SK-N-SH treated with all-trans-retinoic acid at 6 μM for 48 hours (cell line): ENCODE measurements around the gene ZNF428.

ENCODE experiments used
- ARNTL ChIP-seq: fragments of 450-650 bp; formaldehyde crosslinking; IDR thresholded peaks from 2 replicates; pipeline ENCODE4 v1.5.0; 2020; ENCODE audit warnings: low read depth, mild to moderate bottlenecking, moderate library complexity, borderline replicate concordance
- CREB5 ChIP-seq: fragments of 250-450 bp; sonication (Bioruptor Pico); IDR thresholded peaks from 2 replicates; pipeline ENCODE4 v1.5.1; 2020; ENCODE audit warnings: low read depth, mild to moderate bottlenecking, moderate library complexity
- GLIS3 ChIP-seq: fragments of 250-450 bp; sonication (Bioruptor Pico); IDR thresholded peaks from 2 replicates; pipeline ENCODE4 v1.5.0; 2020; ENCODE audit warnings: mild to moderate bottlenecking, moderate library complexity
- PATZ1 ChIP-seq: fragments of 250-450 bp; sonication (Bioruptor Pico); IDR thresholded peaks from 2 replicates; pipeline ENCODE4 v1.8.0; 2020; ENCODE audit warnings: mild to moderate bottlenecking, moderate library complexity, borderline replicate concordance
- SNAI2 ChIP-seq: fragments of 250-450 bp; sonication (Bioruptor Pico); IDR thresholded peaks from 2 replicates; pipeline ENCODE4 v1.5.0; 2020; ENCODE audit warnings: mild to moderate bottlenecking, moderate library complexity
- ZFP3 ChIP-seq: fragments of 250-450 bp; sonication (Bioruptor Pico); IDR thresholded peaks from 2 replicates; pipeline ENCODE4 v1.5.0; 2020; ENCODE audit warnings: mild to moderate bottlenecking, moderate library complexity

- TF ChIP-seq GLIS3 (CRISPR knock-in tag) (no peak), ARNTL (no peak), ZFP3 (CRISPR knock-in tag) (no peak), SNAI2 (CRISPR knock-in tag) (no peak), PATZ1 (CRISPR knock-in tag) (no peak), CREB5 (CRISPR knock-in tag) (no peak)
Measured at GRCh38 chr19:43591904-43592772, 27.3 kb downstream of the ZNF428 start.
